B cell (primary cell): ENCODE results near the gene XAF1.

Experiments
- EZH2 ChIP-seq: IDR thresholded peaks from 2 replicates; pipeline ENCODE4 v1.6.1; 2012; ENCODE audit warnings: borderline replicate concordance, low read depth, mild to moderate bottlenecking, moderate library complexity, low read length; ENCODE audit not compliant: insufficient read depth, poor library complexity, severe bottlenecking
- TF ChIP-seq, protein P1 (sequence below): fragments of 200-600 bp; IDR thresholded peaks from one replicate; pipeline ENCODE4 v1.8.0; 2022; ENCODE audit warnings: antibody characterized with exemption, mild to moderate bottlenecking

DNA sequence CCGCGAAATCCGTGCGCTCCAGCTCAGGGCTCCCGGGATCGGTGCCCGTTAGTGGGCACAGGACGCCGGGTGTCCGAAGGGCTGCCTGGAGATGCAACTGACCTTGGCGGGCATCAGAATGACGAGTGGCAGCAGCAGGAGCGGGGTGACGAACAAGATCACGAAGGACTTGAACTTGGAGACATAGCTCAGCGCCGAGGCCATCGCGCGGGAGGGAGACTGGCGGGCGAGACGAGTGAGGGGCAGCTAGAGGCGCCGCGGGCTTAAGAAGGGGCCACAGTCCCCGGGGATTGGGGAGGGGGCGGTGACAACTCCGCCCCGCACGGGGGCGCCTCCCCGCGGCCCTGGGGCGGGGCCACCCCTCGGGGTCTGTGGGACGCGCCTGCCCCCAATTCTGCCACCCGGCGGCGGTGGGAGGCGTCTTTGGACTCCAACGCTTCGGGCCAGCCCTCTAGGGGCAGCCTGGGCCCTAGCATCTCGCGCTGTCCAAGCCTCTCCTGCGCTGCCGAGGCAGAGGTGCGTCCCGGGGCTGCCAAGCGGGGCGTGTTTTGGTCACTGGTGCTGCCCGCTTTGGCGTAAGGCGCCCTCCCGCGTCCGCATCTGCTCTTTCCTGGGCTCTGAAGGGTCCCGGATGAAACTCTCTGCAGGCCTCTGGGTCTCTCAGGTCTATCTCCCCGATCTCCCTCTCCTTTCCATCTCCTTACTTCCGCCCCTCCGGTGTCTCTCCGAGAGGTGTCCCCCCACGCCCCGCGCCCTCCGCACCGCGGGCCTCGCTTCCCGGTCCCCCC, 42.5 kb upstream of the XAF1 start, which contains the start of gene SLC13A5:
- TF ChIP-seq, protein P1, sequence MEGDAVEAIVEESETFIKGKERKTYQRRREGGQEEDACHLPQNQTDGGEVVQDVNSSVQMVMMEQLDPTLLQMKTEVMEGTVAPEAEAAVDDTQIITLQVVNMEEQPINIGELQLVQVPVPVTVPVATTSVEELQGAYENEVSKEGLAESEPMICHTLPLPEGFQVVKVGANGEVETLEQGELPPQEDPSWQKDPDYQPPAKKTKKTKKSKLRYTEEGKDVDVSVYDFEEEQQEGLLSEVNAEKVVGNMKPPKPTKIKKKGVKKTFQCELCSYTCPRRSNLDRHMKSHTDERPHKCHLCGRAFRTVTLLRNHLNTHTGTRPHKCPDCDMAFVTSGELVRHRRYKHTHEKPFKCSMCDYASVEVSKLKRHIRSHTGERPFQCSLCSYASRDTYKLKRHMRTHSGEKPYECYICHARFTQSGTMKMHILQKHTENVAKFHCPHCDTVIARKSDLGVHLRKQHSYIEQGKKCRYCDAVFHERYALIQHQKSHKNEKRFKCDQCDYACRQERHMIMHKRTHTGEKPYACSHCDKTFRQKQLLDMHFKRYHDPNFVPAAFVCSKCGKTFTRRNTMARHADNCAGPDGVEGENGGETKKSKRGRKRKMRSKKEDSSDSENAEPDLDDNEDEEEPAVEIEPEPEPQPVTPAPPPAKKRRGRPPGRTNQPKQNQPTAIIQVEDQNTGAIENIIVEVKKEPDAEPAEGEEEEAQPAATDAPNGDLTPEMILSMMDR, result peak; percentile 29
- TF ChIP-seq EZH2, result no peak
